HFF-Myc (cell line): Measurements from ENCODE around the gene NTN5.
A peak's percentile ranks its signal among the peaks of the same experiment; 100 is the strongest.
"Not testable (repeated sequence)": the region's sequence is repeated elsewhere in the genome, so short reads cannot be mapped to it uniquely, and the experiment has no call there.

Source experiments
- DNase-seq: peaks from one replicate; pipeline ENCODE4 v3.0.0-alpha.2; 2011; ENCODE audit warnings: low read depth; ENCODE audit errors: extremely low read depth
- H3K4me3 ChIP-seq: replicated peaks from 2 replicates; pipeline ENCODE4 v1.5.1; 2011; ENCODE audit warnings: low read depth, mild to moderate bottlenecking, control low read depth, low read length
- CTCF ChIP-seq: IDR thresholded peaks from 2 replicates; pipeline ENCODE4 v1.5.1; 2012; ENCODE audit warnings: mild to moderate bottlenecking, low read depth, low read length, control low read depth; ENCODE audit errors: missing control alignments

The NTN5 gene

DNA sequence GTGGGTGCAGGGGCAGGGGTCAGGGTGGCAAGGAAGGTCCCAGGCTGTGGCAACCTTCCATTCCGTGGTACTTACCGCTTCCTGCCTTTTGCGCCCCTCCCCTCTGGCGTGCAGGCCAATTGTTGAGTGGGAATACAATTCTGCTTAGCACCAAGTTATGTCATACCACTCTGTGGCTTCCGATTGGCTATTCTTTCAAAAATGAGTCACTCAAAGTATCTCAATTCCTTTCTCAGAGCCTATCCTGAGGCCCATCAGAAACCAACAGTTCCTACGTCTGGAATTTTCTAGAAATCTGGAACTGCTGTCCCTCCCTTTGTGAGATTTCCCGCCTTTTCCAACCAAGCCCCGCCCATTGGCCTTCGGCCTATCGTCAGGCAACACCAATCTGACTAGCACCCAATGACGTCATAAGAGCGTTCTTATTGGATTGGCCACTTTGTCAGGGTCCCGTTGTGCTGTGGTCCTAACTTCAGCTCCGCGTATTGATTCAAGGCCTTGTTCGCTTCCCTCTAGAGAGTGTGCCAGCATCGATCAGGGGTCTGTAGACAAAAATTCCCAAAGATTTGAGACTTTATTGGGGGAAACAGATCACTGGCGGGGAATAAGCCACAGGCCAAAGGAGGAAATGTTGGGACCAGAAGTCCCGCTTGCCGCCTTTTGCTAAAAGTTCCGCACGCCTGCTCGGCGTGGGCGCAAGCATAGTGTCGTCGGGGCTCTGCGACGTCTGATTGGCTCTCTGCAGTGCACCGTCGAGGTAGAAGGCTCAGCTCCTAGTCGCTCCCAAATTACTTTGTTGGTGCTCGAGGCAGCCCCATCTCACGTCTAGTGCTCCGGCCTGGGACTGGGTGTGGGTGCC is 11.7 kb downstream of the NTN5 start:
- DNase-seq, result peak; percentile 82
- no peak overlapping the region for H3K4me3 ChIP-seq
- TF ChIP-seq CTCF, result no peak

- no peak for TF ChIP-seq CTCF
- H3K4me3 ChIP-seq, result no peak overlapping the region
- DNase-seq, result no peak
These were observed 13.0 kb downstream of the NTN5 start for GRCh38 chr19:48659768-48660167.

DNA sequence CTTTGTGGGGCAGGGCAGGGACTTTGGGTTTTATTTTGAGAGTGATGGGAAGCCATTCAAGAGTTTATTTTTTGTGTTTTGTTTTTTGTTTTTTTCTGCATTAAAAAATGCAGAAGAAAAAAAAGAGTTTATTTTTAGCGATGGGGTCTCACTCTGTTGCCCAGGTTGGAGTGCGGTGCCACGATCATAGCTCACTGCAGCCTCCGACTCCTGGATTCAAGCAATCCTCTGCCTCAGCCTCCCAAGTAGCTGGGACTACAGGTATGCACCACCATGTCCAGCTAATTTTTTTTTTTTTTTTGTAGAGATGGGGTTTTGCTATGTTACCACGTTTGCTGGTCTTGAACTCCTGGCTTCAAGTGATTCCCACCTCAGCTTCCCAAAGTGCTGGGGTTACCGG is 14.3 kb downstream of the NTN5 start:
- no peak for TF ChIP-seq CTCF
- H3K4me3 ChIP-seq, result no peak overlapping the region
- DNase-seq, result no peak

GRCh38 chr19:48657828-48658227 is 15.0 kb downstream of the NTN5 start:
- not testable (repeated sequence) for DNase-seq, H3K4me3 ChIP-seq

DNA sequence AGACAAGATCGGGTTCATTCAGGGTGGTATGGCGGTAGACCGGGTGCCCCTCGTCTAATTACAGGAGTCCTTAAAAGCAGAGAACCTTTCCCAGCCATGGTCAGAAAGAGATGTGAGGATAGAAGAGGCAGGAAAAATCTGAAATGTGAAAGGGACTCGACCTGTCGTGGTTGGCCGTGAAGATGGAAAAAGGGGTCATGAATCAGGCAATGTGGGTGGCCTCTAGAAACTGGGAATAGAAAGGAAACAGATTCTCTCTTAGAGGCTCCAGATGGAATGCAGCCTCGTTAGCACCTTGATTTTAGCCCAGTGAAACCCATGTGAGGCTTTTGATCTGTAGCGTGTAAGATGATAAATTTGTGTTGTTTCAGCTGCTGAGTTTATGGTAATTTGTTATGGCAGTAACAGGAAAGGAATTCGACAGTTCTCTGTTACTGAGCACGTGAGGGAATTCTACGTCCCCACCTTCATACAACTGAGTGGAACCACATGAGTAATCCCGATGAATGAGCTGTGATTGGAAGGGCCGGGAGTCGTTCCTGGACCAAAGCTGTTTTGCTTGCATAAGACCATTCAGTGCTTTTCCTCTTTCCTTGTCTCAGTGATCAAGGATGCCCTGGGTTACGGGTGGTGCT is 15.9 kb downstream of the NTN5 start:
- no peak for TF ChIP-seq CTCF
- peak; percentile 84 for DNase-seq
- H3K4me3 ChIP-seq, result no peak overlapping the region

- peak; percentile 80 for DNase-seq
- H3K4me3 ChIP-seq, result no peak overlapping the region
- no peak for TF ChIP-seq CTCF
These were observed 18.3 kb downstream of the NTN5 start for GRCh38 chr19:48654299-48655059.

GRCh38 chr19:48651683-48652048 is 21.2 kb downstream of the NTN5 start:
- H3K4me3 ChIP-seq, result no peak overlapping the region
- no peak for DNase-seq
- TF ChIP-seq CTCF, result no peak
